ENCODE results near the gene KLK8. TPM values are rescaled to one million over a fixed set of nuclear protein-coding genes. Genes with fewer than 3 reads are reported as not detected.

KLK8 gene
- total RNA-seq, 1 donor from 2014 or later: not detected

DNA sequence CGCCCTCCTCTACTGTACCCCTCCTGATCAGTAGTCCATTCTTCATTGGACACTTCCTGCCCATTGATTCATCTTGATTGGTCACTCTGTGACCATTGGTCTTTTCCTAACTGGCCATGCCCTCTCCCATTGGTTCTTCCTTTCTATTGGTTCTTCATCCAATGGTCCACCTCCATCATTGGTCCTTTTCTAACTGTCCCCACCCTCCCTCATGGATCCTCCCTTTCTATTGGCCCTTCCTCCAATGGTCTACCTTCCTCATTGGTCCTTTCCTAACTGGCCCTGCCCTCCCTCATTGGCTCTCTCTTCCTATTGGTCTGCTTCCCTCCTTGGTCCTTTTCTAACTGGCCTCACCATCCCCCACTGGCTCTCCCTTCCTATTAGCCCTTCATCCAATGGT, 39.2 kb downstream of the KLK8 start:
- Histone ChIP-seq H3K36me3 (no peaks in the 10 kb centered on the region), H3K4me3 (no peak overlapping the region), H3K27me3 (ENCODE audit: low read depth) (peaks cover 83% of the 10 kb centered on the region), H3K4me1 (no peaks in the 10 kb centered on the region), H3K9me3 (replicated peaks) (no peaks in the 10 kb centered on the region), H3K27ac (replicated peaks) (no peak overlapping the region)
- no peak for DNase-seq
- TF ChIP-seq, protein P1, sequence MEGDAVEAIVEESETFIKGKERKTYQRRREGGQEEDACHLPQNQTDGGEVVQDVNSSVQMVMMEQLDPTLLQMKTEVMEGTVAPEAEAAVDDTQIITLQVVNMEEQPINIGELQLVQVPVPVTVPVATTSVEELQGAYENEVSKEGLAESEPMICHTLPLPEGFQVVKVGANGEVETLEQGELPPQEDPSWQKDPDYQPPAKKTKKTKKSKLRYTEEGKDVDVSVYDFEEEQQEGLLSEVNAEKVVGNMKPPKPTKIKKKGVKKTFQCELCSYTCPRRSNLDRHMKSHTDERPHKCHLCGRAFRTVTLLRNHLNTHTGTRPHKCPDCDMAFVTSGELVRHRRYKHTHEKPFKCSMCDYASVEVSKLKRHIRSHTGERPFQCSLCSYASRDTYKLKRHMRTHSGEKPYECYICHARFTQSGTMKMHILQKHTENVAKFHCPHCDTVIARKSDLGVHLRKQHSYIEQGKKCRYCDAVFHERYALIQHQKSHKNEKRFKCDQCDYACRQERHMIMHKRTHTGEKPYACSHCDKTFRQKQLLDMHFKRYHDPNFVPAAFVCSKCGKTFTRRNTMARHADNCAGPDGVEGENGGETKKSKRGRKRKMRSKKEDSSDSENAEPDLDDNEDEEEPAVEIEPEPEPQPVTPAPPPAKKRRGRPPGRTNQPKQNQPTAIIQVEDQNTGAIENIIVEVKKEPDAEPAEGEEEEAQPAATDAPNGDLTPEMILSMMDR (IDR thresholded peaks at IDR 0.05; ENCODE audit: borderline replicate concordance): no peak
- intact Hi-C loops (cut with micrococcal nuclease): no loop called here

DNA sequence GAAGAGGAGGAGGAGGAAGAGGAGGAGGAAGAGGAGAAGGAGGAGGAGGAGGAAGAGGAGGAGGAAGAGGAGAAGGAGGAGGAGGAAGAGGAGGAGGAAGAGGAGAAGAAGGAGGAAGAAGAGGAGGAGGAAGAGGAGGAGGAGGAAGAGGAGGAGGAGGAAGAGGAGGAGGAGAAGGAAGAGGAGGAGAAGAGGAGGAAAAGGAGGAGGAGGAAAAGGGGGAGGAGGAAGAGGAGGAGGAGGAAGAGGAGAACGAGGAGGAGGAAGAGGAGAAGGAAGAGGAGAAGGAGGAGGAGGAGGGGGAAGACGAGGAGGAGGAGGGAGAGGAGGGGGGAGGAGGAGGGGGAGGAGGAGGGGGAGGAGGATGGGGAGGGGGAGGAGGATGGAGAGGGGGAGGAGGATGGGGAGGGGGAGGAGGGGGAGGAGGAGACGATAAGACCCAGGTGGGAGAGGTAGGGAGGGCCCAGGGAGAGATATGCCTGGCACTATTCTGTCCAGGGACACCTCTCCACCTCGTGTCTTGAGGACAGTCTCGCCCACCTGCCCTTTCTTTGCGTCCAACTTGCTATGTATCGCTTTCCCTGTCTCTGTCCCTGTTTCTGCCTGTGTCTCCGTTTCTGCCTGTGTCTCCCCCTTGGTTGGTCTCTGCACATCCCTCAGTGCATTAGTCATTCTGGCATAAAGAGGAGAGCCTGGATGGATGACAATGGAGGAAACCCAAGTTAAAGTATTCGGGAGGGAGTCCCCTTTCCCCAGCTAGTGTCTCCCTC, 41.5 kb downstream of the KLK8 start:
- H3K27me3 ChIP-seq (ENCODE audit: low read depth): peaks cover 82% of the 10 kb centered on the region
- no peaks in the 10 kb centered on the region for H3K36me3 ChIP-seq
- no peak for DNase-seq
- no peak overlapping the region for H3K27ac ChIP-seq (replicated peaks)
- H3K4me3 ChIP-seq: no peak overlapping the region
- TF ChIP-seq, protein P1 (IDR thresholded peaks at IDR 0.05; ENCODE audit: borderline replicate concordance): no peak
- no peaks in the 10 kb centered on the region for H3K9me3 ChIP-seq (replicated peaks)
- intact Hi-C loops (cut with micrococcal nuclease): no loop called here
- H3K4me1 ChIP-seq: no peaks in the 10 kb centered on the region

DNA sequence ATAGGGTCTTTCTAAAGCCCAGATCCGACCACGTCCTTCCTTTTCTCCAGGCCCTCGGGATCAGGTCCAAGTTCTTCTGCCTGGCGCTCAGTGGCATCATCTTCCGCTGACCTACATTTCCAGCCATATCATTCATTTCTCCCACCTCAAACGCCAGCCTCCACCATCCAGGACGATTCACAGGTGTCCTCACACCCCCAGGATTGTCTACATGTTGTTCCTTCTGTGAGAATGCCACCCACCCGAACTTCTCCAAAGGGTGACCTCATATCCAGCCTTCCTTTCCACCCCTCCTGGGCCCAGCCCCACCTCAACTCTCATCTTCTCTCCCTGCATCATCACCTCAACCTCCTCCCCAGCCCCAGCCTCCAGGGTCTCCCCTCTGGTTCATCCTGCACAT, 43.8 kb downstream of the KLK8 start:
- intact Hi-C loops (cut with micrococcal nuclease): no loop called here

DNA sequence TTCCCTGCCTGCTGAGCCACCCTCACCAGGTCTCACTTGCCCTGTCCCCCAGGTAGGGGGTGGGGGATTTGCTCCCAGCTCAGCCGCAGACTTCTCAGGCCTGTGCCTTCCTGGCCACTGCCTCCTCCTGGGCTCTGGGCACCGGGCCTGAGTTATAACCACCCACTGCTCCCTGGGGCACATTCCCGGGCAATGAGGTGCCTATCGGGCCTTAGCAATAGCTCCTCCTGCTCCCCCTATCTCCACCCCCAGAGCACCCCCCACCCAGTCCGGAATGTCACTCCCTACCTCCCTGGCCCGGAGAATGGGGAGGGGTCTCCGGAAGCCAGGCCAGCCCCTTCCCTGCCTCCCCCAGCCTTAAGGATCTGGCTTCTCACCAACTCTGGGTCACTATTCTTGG, 48.5 kb downstream of the KLK8 start, which contains the start of gene KLK5:
KLK5 (minus strand) TSS at position 129 of the 400 bp plus-strand sequence. CDS start 381 bp downstream, outside the sequence.
- H3K27me3 ChIP-seq (ENCODE audit: low read depth): peaks cover 88% of the 10 kb centered on the region

More for the DNA sequence above, 43.8 kb downstream of the KLK8 start:
- no peak for DNase-seq
- TF ChIP-seq, protein P1 (IDR thresholded peaks at IDR 0.05; ENCODE audit: borderline replicate concordance): no peak
- no peaks in the 10 kb centered on the region for H3K4me1 ChIP-seq
- H3K36me3 ChIP-seq: no peaks in the 10 kb centered on the region
- H3K27ac ChIP-seq (replicated peaks): no peak overlapping the region
- no peaks in the 10 kb centered on the region for H3K9me3 ChIP-seq (replicated peaks)
- no peak overlapping the region for H3K4me3 ChIP-seq
- peaks cover 81% of the 10 kb centered on the region for H3K27me3 ChIP-seq (ENCODE audit: low read depth)

DNA sequence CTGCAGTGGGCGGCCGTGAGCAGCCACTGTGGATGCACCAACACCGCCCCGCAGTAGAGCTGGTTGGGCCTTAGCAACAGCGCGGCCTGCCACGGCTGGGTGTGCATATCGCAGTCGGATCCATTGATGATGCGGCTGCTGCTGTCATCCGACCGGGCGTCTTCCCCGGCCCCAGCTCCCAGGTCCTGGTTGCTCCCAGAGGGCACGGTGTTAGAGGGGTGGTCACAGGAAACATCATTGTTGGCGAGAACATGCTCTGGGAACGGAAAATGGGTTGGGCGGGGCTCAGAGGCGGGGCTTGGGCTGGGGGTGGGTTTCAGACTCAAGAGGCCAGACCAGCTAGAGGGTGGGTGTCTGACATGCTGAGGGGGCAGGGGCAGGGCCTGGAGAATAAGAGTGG, 51.5 kb downstream of the KLK8 start:
- H3K4me1 ChIP-seq: no peaks in the 10 kb centered on the region
- no peak overlapping the region for H3K27ac ChIP-seq (replicated peaks)
- no peak for DNase-seq
- TF ChIP-seq, protein P1 (IDR thresholded peaks at IDR 0.05; ENCODE audit: borderline replicate concordance): no peak
- H3K36me3 ChIP-seq: no peaks in the 10 kb centered on the region
- no peaks in the 10 kb centered on the region for H3K9me3 ChIP-seq (replicated peaks)
- intact Hi-C loops (cut with micrococcal nuclease): no loop called here
- peaks cover 78% of the 10 kb centered on the region for H3K27me3 ChIP-seq (ENCODE audit: low read depth)
- H3K4me3 ChIP-seq: no peak overlapping the region

More for the DNA sequence above, 48.5 kb downstream of the KLK8 start, which contains the start of gene KLK5:
- Histone ChIP-seq H3K4me3 (no peak within 1 kb of the TSS), H3K9me3 (replicated peaks) (no peaks in the 10 kb centered on the region), H3K4me1 (no peaks in the 10 kb centered on the region), H3K36me3 (no peaks in the 10 kb centered on the region), H3K27ac (replicated peaks) (no peak within 1 kb of the TSS)
- DNase-seq: no peak
- intact Hi-C loops (cut with micrococcal nuclease): no loop called here
- TF ChIP-seq, protein P1 (IDR thresholded peaks at IDR 0.05; ENCODE audit: borderline replicate concordance): no peak
